WTC11 (cell line): ENCODE results near the gene SNTA1. TPM values are rescaled to one million over a fixed set of nuclear protein-coding genes. Genes with fewer than 3 reads are reported as not detected.

Experiments
- ATAC-seq: fragments of 200-7000 bp; cut with Tn5 transposase; 2 replicates; pipeline ENCODE4 v1.10.0; 2021; ENCODE audit warnings: mild to moderate bottlenecking, moderate library complexity
- CTCF ChIA-PET: fragments of 300-600 bp; sonication (Branson Sonifier 250); formaldehyde crosslinking; loops from one replicate; lab custom pipeline; 2021; ENCODE audit warnings: antibody characterized with exemption; lab: Charles Lee
- POLR2A ChIA-PET: fragments of 350-600 bp; sonication (Branson Sonifier 250); formaldehyde crosslinking; loops from one replicate; lab custom pipeline; 2021; ENCODE audit warnings: antibody characterized with exemption; lab: Charles Lee
- DNase-seq: peaks from one replicate; pipeline ENCODE4 v3.0.0; 2021; ENCODE audit warnings: low spot score
- H3K27ac Mint-ChIP-seq: 2 replicates; pipeline ENCODE4 v1.8.0; 2021; ENCODE audit warnings: mixed read lengths
- H3K27me3 Mint-ChIP-seq: 2 replicates; pipeline ENCODE4 v1.8.0; 2021; ENCODE audit warnings: low read depth, mild to moderate bottlenecking, moderate library complexity, mixed read lengths
- H3K36me3 Mint-ChIP-seq: 2 replicates; pipeline ENCODE4 v1.8.0; 2021; ENCODE audit warnings: mixed read lengths
- H3K4me1 Mint-ChIP-seq: 2 replicates; pipeline ENCODE4 v1.8.0; 2022; ENCODE audit warnings: mixed read lengths
- H3K4me3 Mint-ChIP-seq: 2 replicates; pipeline ENCODE4 v1.8.0; 2021; ENCODE audit warnings: mild to moderate bottlenecking, moderate library complexity, mixed read lengths
- H3K9me3 Mint-ChIP-seq: 2 replicates; pipeline ENCODE4 v1.8.0; 2021; ENCODE audit warnings: mixed read lengths
- AFF4 ChIP-seq: sonication (generic); formaldehyde crosslinking; IDR thresholded peaks from 2 replicates; pipeline ENCODE4 v1.8.1; 2023; ENCODE audit warnings: mild to moderate bottlenecking, missing genetic modification reagents, borderline replicate concordance
- ATF2 ChIP-seq: sonication (generic); formaldehyde crosslinking; IDR thresholded peaks from 2 replicates; pipeline ENCODE4 v1.8.1; 2022; ENCODE audit warnings: low read depth, missing genetic modification reagents, borderline replicate concordance
- ATF6 ChIP-seq: sonication (generic); formaldehyde crosslinking; IDR thresholded peaks from 2 replicates; pipeline ENCODE4 v1.8.1; 2023; ENCODE audit warnings: mild to moderate bottlenecking, missing genetic modification reagents
- E2F1 ChIP-seq: sonication (generic); formaldehyde crosslinking; IDR thresholded peaks from 2 replicates; pipeline ENCODE4 v1.8.0; 2022; ENCODE audit warnings: mild to moderate bottlenecking, missing genetic modification reagents
- E2F4 ChIP-seq: sonication (generic); formaldehyde crosslinking; IDR thresholded peaks from 2 replicates; pipeline ENCODE4 v1.8.1; 2022; ENCODE audit warnings: low read depth, mild to moderate bottlenecking, moderate library complexity, missing genetic modification reagents, borderline replicate concordance
- GTF2I ChIP-seq: fragments of 250-450 bp; sonication (Bioruptor Pico); conservative IDR thresholded peaks from 2 replicates; pipeline ENCODE4 v1.4.0; 2021; ENCODE audit warnings: mild to moderate bottlenecking
- KAT7 ChIP-seq: sonication (generic); formaldehyde crosslinking; IDR thresholded peaks from 2 replicates; pipeline ENCODE4 v1.8.1; 2023; ENCODE audit warnings: missing genetic modification reagents, mild to moderate bottlenecking, borderline replicate concordance
- MAX ChIP-seq: sonication (generic); formaldehyde crosslinking; IDR thresholded peaks from 2 replicates; pipeline ENCODE4 v1.8.0; 2022; ENCODE audit warnings: mild to moderate bottlenecking, missing genetic modification reagents
- MXD4 ChIP-seq: fragments of 250-450 bp; sonication (Bioruptor Pico); IDR thresholded peaks from 2 replicates; pipeline ENCODE4 v1.8.0; 2021; ENCODE audit warnings: mild to moderate bottlenecking, moderate library complexity, borderline replicate concordance
- MYBL2 ChIP-seq: sonication (generic); formaldehyde crosslinking; IDR thresholded peaks from 2 replicates; pipeline ENCODE4 v1.8.1; 2023; ENCODE audit warnings: mild to moderate bottlenecking, moderate library complexity, missing genetic modification reagents
- NFE2L1 ChIP-seq: sonication (generic); formaldehyde crosslinking; IDR thresholded peaks from 2 replicates; pipeline ENCODE4 v1.8.1; 2023; ENCODE audit warnings: missing genetic modification reagents
- NFYB ChIP-seq: sonication (generic); formaldehyde crosslinking; conservative IDR thresholded peaks from 2 replicates; pipeline ENCODE4 v1.8.0; 2022; ENCODE audit warnings: low read depth, missing genetic modification reagents
- OVOL2 ChIP-seq: fragments of 250-450 bp; sonication (Bioruptor Pico); IDR thresholded peaks from 2 replicates; pipeline ENCODE4 v1.9.0; 2021; ENCODE audit warnings: mild to moderate bottlenecking, borderline replicate concordance
- SMAD4 ChIP-seq: sonication (generic); formaldehyde crosslinking; IDR thresholded peaks from 2 replicates; pipeline ENCODE4 v1.8.0; 2022; ENCODE audit warnings: mild to moderate bottlenecking, missing genetic modification reagents
- TEAD1 ChIP-seq: sonication (generic); formaldehyde crosslinking; IDR thresholded peaks from 2 replicates; pipeline ENCODE4 v1.8.0; 2022; ENCODE audit warnings: mild to moderate bottlenecking, missing genetic modification reagents
- USF1 ChIP-seq: sonication (generic); formaldehyde crosslinking; IDR thresholded peaks from 2 replicates; pipeline ENCODE4 v1.8.0; 2022; ENCODE audit warnings: mild to moderate bottlenecking, missing genetic modification reagents
- ZBTB43 ChIP-seq: sonication (generic); formaldehyde crosslinking; IDR thresholded peaks from 2 replicates; pipeline ENCODE4 v1.8.1; 2023; ENCODE audit warnings: mild to moderate bottlenecking, missing genetic modification reagents
- ZNF219 ChIP-seq: sonication (generic); formaldehyde crosslinking; IDR thresholded peaks from 2 replicates; pipeline ENCODE4 v1.8.0; 2023; ENCODE audit warnings: missing genetic modification reagents, mild to moderate bottlenecking, borderline replicate concordance
- total RNA-seq: library from RNA; stranded (reverse); gene quantifications from 3 replicates; pipeline ENCODE4 v1.2.3, GENCODE V29; 2021

The SNTA1 gene
- total RNA-seq, 1 experiment from 2014 or later = 5.3 TPM

- DNase-seq = no peak
- Mint-ChIP-seq H3K27me3 (no peaks in the 10 kb centered on the region), H3K4me1 (no peaks in the 10 kb centered on the region), H3K36me3 (peaks cover 53% of the 10 kb centered on the region), H3K27ac (no peak overlapping the region), H3K9me3 (no peaks in the 10 kb centered on the region), H3K4me3 (no peak overlapping the region)
- no peak for TF ChIP-seq NFE2L1 (CRISPR knock-in tag)
- POLR2A ChIA-PET = no interaction called here
- CTCF ChIA-PET = no interaction called here
- ATAC-seq = no peak
These were observed 80.7 kb downstream of the SNTA1 start for GRCh38 chr20:33362898-33363297.

- ChIA-PET POLR2A (no interaction called here), CTCF (no interaction called here)
- DNase-seq (no peak), ATAC-seq (no peak)
- H3K4me3 Mint-ChIP-seq = no peak overlapping the region
- peaks cover 36% of the 10 kb centered on the region for H3K36me3 Mint-ChIP-seq
- H3K9me3 Mint-ChIP-seq = no peaks in the 10 kb centered on the region
- no peaks in the 10 kb centered on the region for H3K4me1 Mint-ChIP-seq
- H3K27ac Mint-ChIP-seq = no peak overlapping the region
- no peaks in the 10 kb centered on the region for H3K27me3 Mint-ChIP-seq
- TF ChIP-seq AFF4 (no peak), OVOL2 (CRISPR knock-in tag) (no peak), MXD4 (no peak), TEAD1 (CRISPR knock-in tag) (no peak), USF1 (CRISPR knock-in tag) (no peak), ATF6 (CRISPR knock-in tag) (no peak), MAX (CRISPR knock-in tag) (no peak), E2F4 (CRISPR knock-in tag) (no peak), ZNF219 (CRISPR knock-in tag) (no peak), KAT7 (no peak), NFYB (CRISPR knock-in tag) (no peak), ATF2 (CRISPR knock-in tag) (no peak), MYBL2 (CRISPR knock-in tag) (no peak), SMAD4 (CRISPR knock-in tag) (no peak), E2F1 (CRISPR knock-in tag) (no peak), ZBTB43 (CRISPR knock-in tag) (no peak), GTF2I (CRISPR knock-in tag) (no peak)
These were observed 83.9 kb downstream of the SNTA1 start for GRCh38 chr20:33359399-33360261.
